ENCODE data around the gene RGS17. TPM values are rescaled to one million over a fixed set of nuclear protein-coding genes. Genes with fewer than 3 reads are reported as not detected.

The RGS17 gene
- total and polyA plus RNA-seq, 5 experiments from 2014 or later: 0.13 TPM; not detected in 4

- H3K4me3 Mint-ChIP-seq: no peak overlapping the region
- H3K9me3 Mint-ChIP-seq: peaks cover 0 to 2% (median 0%) of the 10 kb centered on the region in 9 donors
- no peaks in the 10 kb centered on the region for H3K36me3 Mint-ChIP-seq
- POLR2A ChIA-PET: no interaction called here
- no peak overlapping the region for H3K27ac Mint-ChIP-seq
- ATAC-seq (no peak), DNase-seq (no peak)
- H3K4me1 Mint-ChIP-seq: no peaks in the 10 kb centered on the region
- H3K27me3 Mint-ChIP-seq: peaks cover 1 to 10% (median 7%) of the 10 kb centered on the region in 5 donors
These were observed 42.3 kb downstream of the RGS17 start for GRCh38 chr6:153088796-153089195.

DNA sequence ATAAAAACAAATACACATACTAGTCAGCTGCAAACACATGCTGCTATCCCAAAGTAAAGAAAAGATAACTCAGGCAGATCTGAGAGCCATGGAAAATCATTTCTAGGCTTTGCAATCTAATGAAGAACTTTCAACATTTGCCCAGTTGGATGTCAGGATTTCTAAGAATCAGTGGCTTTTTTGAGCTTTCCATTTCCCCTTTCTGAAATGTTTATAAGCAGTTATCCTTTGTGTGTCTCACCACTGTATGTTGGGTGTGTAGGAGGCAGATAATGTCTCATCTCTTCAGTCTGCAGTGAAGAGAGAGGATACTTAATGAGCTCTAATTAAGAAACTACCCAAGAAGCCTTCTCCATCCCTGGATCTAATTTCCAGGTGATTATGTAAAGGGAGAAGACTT, 43.6 kb downstream of the RGS17 start:
- no peaks in the 10 kb centered on the region for H3K4me1 Mint-ChIP-seq

DNA sequence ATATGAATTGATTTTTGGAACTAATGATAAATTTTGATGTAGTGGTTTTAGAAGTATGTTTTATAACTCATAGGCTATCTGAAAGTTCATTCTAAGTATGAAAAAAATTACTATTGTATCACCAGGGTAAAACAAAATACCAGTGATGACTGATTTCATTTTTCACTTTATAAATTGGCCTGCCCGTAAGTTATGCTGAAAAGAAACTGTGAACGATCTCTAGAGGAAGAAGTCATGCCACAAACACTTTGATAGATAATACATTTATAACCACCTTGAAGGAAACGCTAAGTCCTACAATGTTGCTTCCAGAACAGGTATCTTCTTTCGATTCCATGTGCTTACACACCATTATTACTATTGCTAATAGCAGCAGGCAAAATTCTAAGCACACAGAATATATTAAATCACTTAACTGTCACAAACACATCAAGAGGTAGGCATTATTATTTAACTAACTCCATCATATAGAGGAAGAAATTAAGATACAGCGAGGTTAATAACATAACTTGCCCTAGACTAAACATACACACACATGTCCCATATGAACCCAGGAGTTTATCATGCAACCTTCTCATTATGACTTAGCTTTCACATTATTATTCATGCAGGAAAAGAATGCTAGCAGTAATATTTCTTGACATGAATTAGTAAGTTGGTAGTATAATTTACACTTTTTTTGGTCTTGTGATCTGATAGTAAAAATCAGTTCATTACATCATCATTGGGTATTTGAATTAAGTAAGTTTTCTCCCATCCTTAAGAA, 44.7 kb downstream of the RGS17 start:
- Mint-ChIP-seq H3K9me3 (peaks cover 0 to 2% (median 0%) of the 10 kb centered on the region in 9 donors), H3K4me3 (no peak overlapping the region), H3K27me3 (peaks cover 5 to 34% (median 12%) of the 10 kb centered on the region in 5 donors), H3K36me3 (no peaks in the 10 kb centered on the region), H3K27ac (no peak overlapping the region), H3K4me1 (no peaks in the 10 kb centered on the region)
- no peak for ATAC-seq
- no peak for DNase-seq
- POLR2A ChIA-PET: no interaction called here

More for the DNA sequence above, 43.6 kb downstream of the RGS17 start:
- DNase-seq (no peak), ATAC-seq (no peak)
- Mint-ChIP-seq H3K36me3 (no peaks in the 10 kb centered on the region), H3K27me3 (peaks cover 4 to 23% (median 6%) of the 10 kb centered on the region in 5 donors), H3K27ac (no peak overlapping the region), H3K9me3 (peaks cover 0 to 2% (median 0%) of the 10 kb centered on the region in 9 donors), H3K4me3 (no peak overlapping the region)
- POLR2A ChIA-PET: no interaction called here

DNA sequence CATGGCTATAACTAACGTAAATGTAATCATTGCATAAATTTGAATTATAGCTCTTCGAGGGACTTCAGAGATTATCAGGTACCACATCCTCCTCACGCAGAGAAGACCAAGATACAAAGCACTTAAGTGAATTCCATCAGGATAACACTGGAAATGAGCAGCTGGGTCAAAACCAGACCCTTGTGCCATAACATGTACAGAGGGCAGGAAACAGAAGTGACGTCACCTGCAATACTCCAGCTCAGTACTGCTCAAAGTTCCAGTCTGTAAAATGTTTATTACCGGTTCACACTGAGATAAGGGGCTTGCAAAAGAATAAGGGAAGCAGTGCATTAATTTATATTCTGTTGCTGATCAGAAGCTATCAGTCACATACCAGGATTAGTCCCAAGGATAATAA, 45.8 kb downstream of the RGS17 start:
- POLR2A ChIA-PET: no interaction called here
- ATAC-seq (no peak), DNase-seq (no peak)
- H3K9me3 Mint-ChIP-seq: peaks cover 0 to 2% (median 0%) of the 10 kb centered on the region in 9 donors
- H3K4me1 Mint-ChIP-seq: no peaks in the 10 kb centered on the region
- H3K4me3 Mint-ChIP-seq: no peak overlapping the region
- H3K27me3 Mint-ChIP-seq: peaks cover 9 to 42% (median 14%) of the 10 kb centered on the region in 5 donors
- no peak overlapping the region for H3K27ac Mint-ChIP-seq
- no peaks in the 10 kb centered on the region for H3K36me3 Mint-ChIP-seq

GRCh38 chr6:153084393-153084792, 46.7 kb downstream of the RGS17 start:
- peaks cover 0 to 2% (median 0%) of the 10 kb centered on the region in 9 donors for H3K9me3 Mint-ChIP-seq
- DNase-seq: no peak
- peaks cover 9 to 42% (median 14%) of the 10 kb centered on the region in 5 donors for H3K27me3 Mint-ChIP-seq
- no peaks in the 10 kb centered on the region for H3K36me3 Mint-ChIP-seq
- no peaks in the 10 kb centered on the region for H3K4me1 Mint-ChIP-seq
- no peak overlapping the region for H3K27ac Mint-ChIP-seq
- ATAC-seq: no peak
- POLR2A ChIA-PET: no interaction called here
- H3K4me3 Mint-ChIP-seq: no peak overlapping the region

GRCh38 chr6:153083869-153084268, 47.2 kb downstream of the RGS17 start:
- Mint-ChIP-seq H3K9me3 (peaks cover 0 to 2% (median 0%) of the 10 kb centered on the region in 9 donors), H3K4me3 (no peak overlapping the region), H3K4me1 (no peaks in the 10 kb centered on the region), H3K27me3 (peaks cover 9 to 42% (median 14%) of the 10 kb centered on the region in 5 donors), H3K27ac (no peak overlapping the region), H3K36me3 (no peaks in the 10 kb centered on the region)
- DNase-seq (no peak), ATAC-seq (no peak)
- POLR2A ChIA-PET: no interaction called here

GRCh38 chr6:153081914-153082313, 49.2 kb downstream of the RGS17 start:
- Mint-ChIP-seq H3K4me3 (no peak overlapping the region), H3K27me3 (peaks cover 8 to 42% (median 14%) of the 10 kb centered on the region in 5 donors), H3K9me3 (no peaks in the 10 kb centered on the region), H3K27ac (no peak overlapping the region), H3K36me3 (no peaks in the 10 kb centered on the region), H3K4me1 (no peaks in the 10 kb centered on the region)
- POLR2A ChIA-PET: no interaction called here
- ATAC-seq (no peak), DNase-seq (no peak)

GRCh38 chr6:153076431-153076830, 54.7 kb downstream of the RGS17 start:
- H3K27me3 Mint-ChIP-seq: peaks cover 4 to 33% (median 10%) of the 10 kb centered on the region in 5 donors
- POLR2A ChIA-PET: no interaction called here
- DNase-seq: no peak
- H3K4me3 Mint-ChIP-seq: no peak overlapping the region
- ATAC-seq: no peak
- no peak overlapping the region for H3K27ac Mint-ChIP-seq
- H3K4me1 Mint-ChIP-seq: no peaks in the 10 kb centered on the region
- no peaks in the 10 kb centered on the region for H3K9me3 Mint-ChIP-seq
- no peaks in the 10 kb centered on the region for H3K36me3 Mint-ChIP-seq

DNA sequence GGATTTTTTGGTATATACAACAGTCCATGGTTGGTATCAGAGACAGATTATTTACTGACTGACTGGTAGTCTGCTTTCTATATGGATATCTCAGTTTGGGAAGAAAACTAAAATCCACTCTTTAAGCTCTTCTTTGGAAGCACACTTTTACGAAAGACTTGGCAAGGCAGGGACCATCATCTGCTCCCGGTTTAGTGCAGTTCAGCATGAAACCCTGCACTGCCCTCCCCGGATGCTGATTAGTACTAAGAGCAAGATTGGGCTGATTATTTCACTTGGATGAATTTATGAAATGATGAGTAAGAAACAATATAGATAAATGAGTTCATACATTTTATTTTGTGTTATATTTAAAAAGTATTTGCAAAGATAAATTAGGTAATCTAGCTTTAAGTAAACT, 56.3 kb downstream of the RGS17 start:
- Mint-ChIP-seq H3K4me1 (no peaks in the 10 kb centered on the region), H3K4me3 (no peak overlapping the region), H3K9me3 (no peaks in the 10 kb centered on the region), H3K27ac (no peak overlapping the region), H3K36me3 (no peaks in the 10 kb centered on the region), H3K27me3 (peaks cover 0 to 25% (median 6%) of the 10 kb centered on the region in 5 donors)
- POLR2A ChIA-PET: no interaction called here
- no peak for ATAC-seq
- DNase-seq: no peak

DNA sequence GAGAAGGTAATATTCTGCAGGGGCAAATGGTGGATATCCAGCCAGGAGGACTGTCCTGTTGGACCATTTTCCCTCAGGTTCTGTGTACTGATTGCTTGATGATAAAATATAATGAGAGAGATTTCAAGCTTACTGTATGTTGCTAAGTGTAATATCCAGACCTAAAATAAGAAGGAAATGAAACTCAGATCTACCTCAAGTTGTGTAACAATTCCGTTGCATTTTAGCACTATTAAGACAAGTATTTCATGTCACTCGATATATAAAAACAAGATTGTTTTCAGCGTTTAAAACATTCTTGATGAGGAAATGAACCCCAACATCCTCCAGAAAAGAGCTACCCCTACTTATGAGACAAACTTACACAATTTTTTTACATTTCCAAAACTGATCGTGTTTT, 57.2 kb downstream of the RGS17 start:
- no peak for ATAC-seq

GRCh38 chr6:153070756-153071155, 60.3 kb downstream of the RGS17 start:
- no peak overlapping the region for H3K27ac Mint-ChIP-seq
- H3K4me3 Mint-ChIP-seq: no peak overlapping the region
- ATAC-seq (no peak), DNase-seq (no peak)
- no peaks in the 10 kb centered on the region for H3K4me1 Mint-ChIP-seq
- H3K27me3 Mint-ChIP-seq: peaks cover 0 to 35% (median 13%) of the 10 kb centered on the region in 5 donors
- peaks cover 0 to 21% (median 12%) of the 10 kb centered on the region in 9 donors for H3K9me3 Mint-ChIP-seq
- no peaks in the 10 kb centered on the region for H3K36me3 Mint-ChIP-seq
- POLR2A ChIA-PET: no interaction called here

More for the DNA sequence above, 57.2 kb downstream of the RGS17 start:
- Mint-ChIP-seq H3K27me3 (peaks cover 0 to 25% (median 6%) of the 10 kb centered on the region in 5 donors), H3K27ac (no peak overlapping the region), H3K36me3 (no peaks in the 10 kb centered on the region), H3K4me1 (no peaks in the 10 kb centered on the region), H3K9me3 (peaks cover 0 to 4% (median 0%) of the 10 kb centered on the region in 9 donors), H3K4me3 (no peak overlapping the region)
- POLR2A ChIA-PET: no interaction called here
- no peak for DNase-seq

GRCh38 chr6:153069897-153070296, 61.2 kb downstream of the RGS17 start:
- Mint-ChIP-seq H3K36me3 (peaks cover 0 to 2% (median 0%) of the 10 kb centered on the region in 3 donors), H3K27ac (no peak overlapping the region), H3K27me3 (peaks cover under 1 to 43% (median 13%) of the 10 kb centered on the region in 5 donors), H3K4me1 (no peaks in the 10 kb centered on the region), H3K9me3 (peaks cover 0 to 28% (median 14%) of the 10 kb centered on the region in 9 donors), H3K4me3 (no peak overlapping the region)
- DNase-seq: no peak
- POLR2A ChIA-PET: no interaction called here
- no peak for ATAC-seq

- no peak overlapping the region for H3K4me3 Mint-ChIP-seq
- ATAC-seq: no peak
- DNase-seq: no peak
These were observed 65.9 kb downstream of the RGS17 start for GRCh38 chr6:153065222-153065621.

More at GRCh38 chr6:153065222-153065621, 65.9 kb downstream of the RGS17 start:
- H3K9me3 Mint-ChIP-seq: peaks cover 12 to 41% (median 25%) of the 10 kb centered on the region in 9 donors
- peaks cover 0 to 5% (median 2%) of the 10 kb centered on the region in 3 donors for H3K36me3 Mint-ChIP-seq
- POLR2A ChIA-PET: no interaction called here
- H3K4me1 Mint-ChIP-seq: no peaks in the 10 kb centered on the region
- H3K27ac Mint-ChIP-seq: no peak overlapping the region
- H3K27me3 Mint-ChIP-seq: peaks cover 13 to 51% (median 28%) of the 10 kb centered on the region in 5 donors
